ENCODE results near the gene FAHD1. TPM values are rescaled to one million over a fixed set of nuclear protein-coding genes. Genes with fewer than 3 reads are reported as not detected.
"Not testable (repeated sequence)": the region's sequence is repeated elsewhere in the genome, so short reads cannot be mapped to it uniquely, and the experiment has no call there.

The FAHD1 gene
- total RNA-seq, 1 experiment from 2014 or later = 38.8 TPM

DNA sequence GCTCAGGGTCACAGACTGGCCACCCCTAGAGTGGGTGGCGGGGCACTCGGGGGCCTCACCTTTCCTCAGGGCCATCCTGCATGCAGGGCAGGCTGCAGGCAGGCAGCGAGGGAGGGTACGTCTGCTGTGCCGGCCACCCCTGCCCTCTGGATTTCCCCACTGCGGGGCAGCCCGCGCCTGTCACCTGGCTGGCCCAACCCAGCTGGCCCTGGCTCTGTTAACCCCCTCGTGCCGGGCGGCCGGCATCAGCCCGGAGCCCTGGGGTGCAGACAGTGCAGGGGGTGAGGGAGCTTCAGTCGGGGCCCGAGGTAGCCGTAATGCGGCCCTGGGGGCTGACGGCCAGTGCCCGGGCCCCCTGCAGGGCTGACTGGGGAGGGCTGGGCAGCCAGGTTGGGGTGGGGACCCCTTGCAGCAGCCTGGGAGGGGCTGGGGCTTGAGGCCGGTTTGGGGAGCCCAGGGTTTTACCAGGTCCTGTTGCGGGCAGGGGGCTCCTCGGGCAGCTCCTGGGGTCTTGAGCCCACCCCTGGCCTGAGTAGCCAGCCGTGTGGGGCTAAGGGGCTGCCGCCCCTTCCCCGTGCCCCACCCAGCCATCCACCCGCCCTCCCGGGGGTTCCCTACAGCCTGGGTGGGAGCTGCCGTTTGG is 33.3 kb upstream of the FAHD1 start, which contains the start of gene IGFALS:
Gene IGFALS, minus strand, starts transcription at position 128 of the 643 bp plus-strand sequence. Its CDS starts 53 bp downstream, at position 75.
- Histone ChIP-seq H3K27ac (no peak within 1 kb of the TSS), H3K4me3 (no peak within 1 kb of the TSS), H3K36me3 (peaks cover 34% of the 10 kb centered on the region), H3K9me3 (replicated peaks) (peaks cover 8% of the 10 kb centered on the region; the same call in 1 of the 2 replicates), H3K27me3 (replicated peaks) (no peaks in the 10 kb centered on the region), H3K4me1 (replicated peaks) (no peaks in the 10 kb centered on the region)
- DNase-seq (ENCODE audit: low read depth in 1 of 2, low spot score in 2 of 2) = no peak

GRCh38 chr16:1794221-1794871 is 32.7 kb upstream of the FAHD1 start:
- Histone ChIP-seq H3K4me1 (replicated peaks) (no peaks in the 10 kb centered on the region), H3K36me3 (peaks cover 30% of the 10 kb centered on the region), H3K9me3 (replicated peaks) (peaks cover 8% of the 10 kb centered on the region; the same call in 1 of the 2 replicates), H3K27me3 (replicated peaks) (no peaks in the 10 kb centered on the region), H3K4me3 (no peak overlapping the region), H3K27ac (no peak overlapping the region)
- DNase-seq (ENCODE audit: low read depth in 1 of 2, low spot score in 2 of 2) = no peak

DNA sequence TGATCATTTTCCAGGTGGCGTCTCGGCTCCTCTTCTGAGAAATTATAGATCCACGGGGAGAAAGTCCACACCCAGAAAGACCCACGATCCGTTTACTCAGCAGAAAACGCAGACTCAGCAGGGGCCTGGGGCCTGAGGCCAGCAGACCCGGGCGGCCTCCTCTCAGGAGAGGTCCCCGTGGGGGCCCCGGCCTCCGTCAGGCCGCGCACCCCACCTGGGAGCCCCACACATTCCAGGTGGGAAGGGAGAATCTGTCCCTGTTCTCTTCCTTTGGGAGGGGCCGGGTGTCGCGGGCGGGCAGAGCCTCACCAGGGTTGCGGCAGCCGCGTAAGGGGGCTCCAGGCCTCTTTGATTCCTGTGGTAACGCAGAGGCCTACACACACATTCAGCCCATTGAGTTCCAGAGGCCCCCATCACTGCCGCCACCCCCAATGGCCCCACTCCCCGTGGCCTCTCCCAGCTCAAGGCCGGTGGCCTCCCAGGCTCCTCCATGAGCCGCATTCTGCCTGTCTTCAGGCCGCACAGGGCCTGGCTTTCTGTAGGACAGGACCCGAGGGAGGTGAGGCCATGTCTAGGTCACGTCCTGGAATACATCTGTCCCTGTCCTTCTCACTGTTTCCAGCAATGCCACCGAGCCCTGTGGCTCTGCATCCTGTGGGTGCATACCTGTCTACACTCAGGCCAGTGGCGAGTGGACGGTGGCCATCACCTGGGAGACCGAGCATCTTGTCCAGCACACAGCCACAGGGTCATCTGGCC is 31.9 kb upstream of the FAHD1 start:
- Histone ChIP-seq H3K27ac (no peak overlapping the region), H3K4me3 (no peak overlapping the region), H3K36me3 (peaks cover 23% of the 10 kb centered on the region), H3K9me3 (replicated peaks) (peaks cover 8% of the 10 kb centered on the region; the same call in 1 of the 2 replicates), H3K27me3 (replicated peaks) (no peaks in the 10 kb centered on the region), H3K4me1 (replicated peaks) (no peaks in the 10 kb centered on the region)
- no peak for DNase-seq (ENCODE audit: low read depth in 1 of 2, low spot score in 2 of 2)

DNA sequence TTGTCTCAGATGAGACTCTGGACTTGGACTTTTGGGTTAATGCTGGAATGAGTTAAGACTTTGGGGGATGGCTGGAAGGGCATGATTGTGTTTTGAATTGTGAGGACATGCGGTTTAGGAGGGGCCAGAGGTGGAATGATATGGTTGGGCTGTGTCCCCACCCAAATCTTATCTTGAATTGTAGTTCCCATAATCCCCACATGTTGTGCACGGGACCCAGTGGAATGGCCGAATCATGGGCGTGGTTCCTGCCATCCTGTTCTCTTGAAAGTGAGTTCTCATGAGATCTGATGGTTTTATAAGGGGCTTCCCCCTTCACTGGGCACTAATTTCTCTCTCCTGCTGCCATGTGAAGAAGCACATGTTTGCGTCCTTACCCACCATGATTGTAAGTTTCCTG is 27.7 kb upstream of the FAHD1 start:
- not testable (repeated sequence) for H3K36me3 ChIP-seq; H3K27me3 ChIP-seq (replicated peaks); DNase-seq (ENCODE audit: low read depth in 1 of 2, low spot score in 2 of 2)

GRCh38 chr16:1800701-1801100 is 26.3 kb upstream of the FAHD1 start:
- DNase-seq (ENCODE audit: low read depth in 1 of 2, low spot score in 2 of 2) = no peak

More for the DNA sequence above, 27.7 kb upstream of the FAHD1 start:
- not testable (repeated sequence) for H3K27ac ChIP-seq; H3K4me1 ChIP-seq (replicated peaks); H3K9me3 ChIP-seq (replicated peaks); H3K4me3 ChIP-seq

DNA sequence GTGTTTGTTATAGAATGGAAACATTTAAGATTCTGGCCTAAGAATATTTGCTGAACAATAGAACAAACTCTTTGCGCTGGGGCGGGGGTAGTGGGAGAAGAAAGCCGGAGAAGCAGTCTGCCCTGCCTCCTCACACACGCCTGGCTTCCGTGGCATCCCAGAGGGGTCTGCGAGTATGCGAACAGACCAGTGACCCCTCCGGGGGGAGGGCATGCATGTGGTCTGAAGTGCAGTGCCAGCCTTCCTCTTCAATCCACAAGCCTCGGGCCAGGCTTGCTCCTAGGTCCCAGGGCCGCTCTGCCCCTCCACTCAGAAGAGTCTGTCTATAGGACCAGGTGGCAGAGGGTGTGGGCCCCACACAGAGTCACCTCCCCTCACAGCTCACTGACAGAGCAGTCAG is 19.4 kb upstream of the FAHD1 start:
- Histone ChIP-seq H3K4me3 (no peak overlapping the region), H3K4me1 (replicated peaks) (no peaks in the 10 kb centered on the region), H3K9me3 (replicated peaks) (no peaks in the 10 kb centered on the region), H3K36me3 (peaks cover 19% of the 10 kb centered on the region), H3K27ac (no peak overlapping the region), H3K27me3 (replicated peaks) (no peaks in the 10 kb centered on the region)
- DNase-seq (ENCODE audit: low read depth in 1 of 2, low spot score in 2 of 2) = no peak

More at GRCh38 chr16:1800701-1801100, 26.3 kb upstream of the FAHD1 start:
- Histone ChIP-seq H3K4me3 (no peak overlapping the region), H3K36me3 (peaks cover 3% of the 10 kb centered on the region; the same call in 1 of the 2 replicates), H3K27ac (no peak overlapping the region), H3K4me1 (replicated peaks) (no peaks in the 10 kb centered on the region), H3K9me3 (replicated peaks) (peaks cover 8% of the 10 kb centered on the region; the same call in 1 of the 2 replicates), H3K27me3 (replicated peaks) (no peaks in the 10 kb centered on the region)

- H3K9me3 ChIP-seq (replicated peaks) = no peaks in the 10 kb centered on the region
- no peak overlapping the region for H3K4me3 ChIP-seq
- H3K4me1 ChIP-seq (replicated peaks) = no peaks in the 10 kb centered on the region
- H3K27me3 ChIP-seq (replicated peaks) = no peaks in the 10 kb centered on the region
- H3K36me3 ChIP-seq = peaks cover 19% of the 10 kb centered on the region
- no peak for DNase-seq (ENCODE audit: low read depth in 1 of 2, low spot score in 2 of 2)
- no peak overlapping the region for H3K27ac ChIP-seq
These were observed 18.3 kb upstream of the FAHD1 start for GRCh38 chr16:1808691-1809090.

- H3K4me3 ChIP-seq = no peak overlapping the region
- no peak overlapping the region for H3K27ac ChIP-seq
- no peaks in the 10 kb centered on the region for H3K9me3 ChIP-seq (replicated peaks)
- no peak for DNase-seq (ENCODE audit: low read depth in 1 of 2, low spot score in 2 of 2)
- H3K36me3 ChIP-seq = peaks cover 19% of the 10 kb centered on the region
- no peaks in the 10 kb centered on the region for H3K4me1 ChIP-seq (replicated peaks)
- no peaks in the 10 kb centered on the region for H3K27me3 ChIP-seq (replicated peaks)
These were observed 17.7 kb upstream of the FAHD1 start for GRCh38 chr16:1809281-1809801.

GRCh38 chr16:1810106-1810505 is 16.9 kb upstream of the FAHD1 start:
- Histone ChIP-seq H3K36me3 (peaks cover 19% of the 10 kb centered on the region), H3K4me3 (no peak overlapping the region), H3K27ac (no peak overlapping the region), H3K9me3 (replicated peaks) (no peaks in the 10 kb centered on the region), H3K4me1 (replicated peaks) (no peaks in the 10 kb centered on the region), H3K27me3 (replicated peaks) (no peaks in the 10 kb centered on the region)
- DNase-seq (ENCODE audit: low read depth in 1 of 2, low spot score in 2 of 2) = no peak

DNA sequence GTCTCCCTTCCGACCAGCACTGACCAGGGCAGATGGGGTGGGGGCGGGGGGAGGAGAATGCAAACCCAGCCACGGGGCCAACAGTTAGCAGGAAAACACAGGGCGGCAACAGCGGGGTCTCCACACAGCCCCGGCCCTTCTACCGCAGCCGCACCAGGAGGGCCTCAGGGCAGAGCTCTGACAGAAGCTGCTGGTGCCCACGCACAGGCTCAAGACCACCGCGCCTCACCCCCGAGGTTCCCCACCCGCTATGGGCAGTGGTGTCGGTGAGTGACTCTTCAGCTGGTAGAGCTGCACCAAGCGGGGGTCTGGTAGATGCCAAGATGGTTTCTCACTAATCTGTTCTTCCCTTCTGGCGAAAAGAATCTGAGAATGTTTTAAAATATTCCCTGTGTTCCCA is 16.5 kb upstream of the FAHD1 start:
- no peaks in the 10 kb centered on the region for H3K27me3 ChIP-seq (replicated peaks)
- no peak for DNase-seq (ENCODE audit: low read depth in 1 of 2, low spot score in 2 of 2)
- peaks cover 19% of the 10 kb centered on the region for H3K36me3 ChIP-seq
- no peaks in the 10 kb centered on the region for H3K4me1 ChIP-seq (replicated peaks)
- no peak overlapping the region for H3K4me3 ChIP-seq
- H3K9me3 ChIP-seq (replicated peaks) = no peaks in the 10 kb centered on the region
- no peak overlapping the region for H3K27ac ChIP-seq

DNA sequence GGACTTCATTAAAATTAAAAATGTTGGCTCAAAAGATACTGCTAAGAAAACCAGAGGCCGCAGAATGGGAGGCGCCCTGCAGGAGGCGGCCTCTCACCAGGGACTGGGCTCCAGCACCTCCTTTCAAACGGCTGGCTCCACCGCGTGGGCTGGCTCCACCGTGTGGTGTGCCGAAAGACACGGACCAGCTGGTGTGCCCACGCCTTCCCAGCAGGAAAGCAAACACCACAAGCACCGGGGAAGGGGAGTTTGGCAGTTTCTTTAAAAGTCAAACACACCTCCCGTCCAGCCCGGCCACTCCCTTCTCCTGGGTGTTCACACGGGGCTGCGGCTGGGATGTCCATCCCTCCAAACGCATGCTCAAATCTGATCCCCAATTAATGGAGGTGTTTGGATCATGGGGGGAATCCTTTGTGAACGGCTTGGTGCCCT is 14.3 kb upstream of the FAHD1 start:
- no peaks in the 10 kb centered on the region for H3K27me3 ChIP-seq (replicated peaks)
- no peak overlapping the region for H3K4me3 ChIP-seq
- peaks cover 23% of the 10 kb centered on the region for H3K36me3 ChIP-seq
- H3K27ac ChIP-seq = no peak overlapping the region
- no peaks in the 10 kb centered on the region for H3K9me3 ChIP-seq (replicated peaks)
- H3K4me1 ChIP-seq (replicated peaks) = no peaks in the 10 kb centered on the region
- peak in 1 of 2 experiments; percentile 61 for DNase-seq (ENCODE audit: low read depth in 1 of 2, low spot score in 2 of 2)

DNA sequence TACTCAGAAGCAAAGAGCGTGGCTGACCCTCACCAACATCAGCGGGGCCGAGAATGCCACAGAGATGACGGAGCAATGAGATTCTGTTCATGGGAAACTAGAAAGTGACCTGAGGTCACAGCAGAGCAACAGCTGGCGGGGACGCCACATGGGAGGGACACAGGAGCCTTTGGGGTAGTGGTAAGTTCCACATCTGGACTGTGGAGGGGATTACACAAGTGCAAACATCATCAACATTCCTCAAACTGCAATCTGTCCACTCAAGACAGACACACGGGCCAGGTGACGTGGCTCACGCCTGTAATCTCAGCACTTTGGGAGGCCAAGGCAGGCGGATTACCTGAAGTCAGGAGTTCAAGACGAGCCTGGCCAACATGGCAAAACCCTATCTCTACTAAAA is 11.5 kb upstream of the FAHD1 start:
- DNase-seq (ENCODE audit: low read depth in 1 of 2, low spot score in 2 of 2) = no peak

GRCh38 chr16:1816396-1817275 is 10.4 kb upstream of the FAHD1 start:
- Histone ChIP-seq H3K27ac (no peak overlapping the region), H3K9me3 (replicated peaks) (no peaks in the 10 kb centered on the region), H3K36me3 (peaks cover 5% of the 10 kb centered on the region), H3K27me3 (replicated peaks) (no peaks in the 10 kb centered on the region), H3K4me1 (replicated peaks) (no peaks in the 10 kb centered on the region), H3K4me3 (no peak overlapping the region)
- no peak for DNase-seq (ENCODE audit: low read depth in 1 of 2, low spot score in 2 of 2)

More for the DNA sequence above, 11.5 kb upstream of the FAHD1 start:
- Histone ChIP-seq H3K4me1 (replicated peaks) (no peaks in the 10 kb centered on the region), H3K36me3 (peaks cover 5% of the 10 kb centered on the region), H3K27me3 (replicated peaks) (no peaks in the 10 kb centered on the region), H3K9me3 (replicated peaks) (no peaks in the 10 kb centered on the region), H3K4me3 (no peak overlapping the region), H3K27ac (no peak overlapping the region)
